HG03575 (cell line): Measurements from ENCODE around the gene MGAT4A.

ENCODE experiments used
- ATAC-seq: cut with Tn5 transposase; IDR thresholded peaks from one replicate; pipeline ENCODE4 v1.9.1; 2021; ENCODE audit not compliant: unreplicated experiment, insufficient number of reproducible peaks, low FRiP score; ENCODE audit errors: extremely low read depth

MGAT4A gene

DNA sequence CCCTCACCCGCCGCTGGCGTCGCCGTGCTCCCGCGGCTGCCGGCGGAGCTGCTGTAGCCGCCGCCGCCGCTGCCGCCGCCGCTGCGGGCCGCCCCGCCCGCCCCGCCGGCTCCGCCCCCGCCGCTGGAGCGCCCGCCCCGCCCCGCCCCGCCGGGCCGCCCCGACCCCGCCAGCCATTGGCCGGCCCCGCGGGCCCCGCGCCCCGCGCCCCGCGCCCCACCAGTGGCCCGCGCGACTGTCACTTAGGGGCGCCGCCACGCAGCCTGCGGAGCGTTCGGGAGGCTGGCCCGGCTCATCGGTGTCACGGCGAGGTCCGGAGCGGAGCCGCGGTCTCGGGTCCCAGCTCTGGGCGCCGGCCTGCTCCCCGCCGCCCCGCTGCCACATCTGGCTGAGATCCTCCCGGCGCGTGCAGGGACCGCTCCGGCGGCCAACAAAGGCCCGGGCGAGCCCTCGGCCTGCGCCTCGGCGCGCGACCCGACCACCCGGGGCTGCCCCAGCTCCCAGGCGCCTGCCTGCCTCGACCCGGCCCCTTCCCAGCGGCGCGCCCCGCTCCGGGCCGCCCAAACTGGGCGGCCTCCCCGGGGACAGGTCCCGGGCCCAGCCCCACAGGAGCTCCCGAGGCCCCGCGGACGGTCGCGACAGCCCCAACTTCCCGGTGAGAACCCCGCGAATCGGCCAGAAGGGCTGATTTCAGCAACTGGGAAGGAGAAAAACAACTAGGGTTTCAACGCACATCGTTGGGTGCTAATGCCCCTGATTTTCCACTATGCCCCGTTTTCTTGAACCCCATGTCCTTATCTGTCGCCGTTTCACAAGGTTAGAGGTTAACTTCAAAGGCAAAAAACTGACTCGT lies at the start of gene MGAT4A:
Gene MGAT4A, minus strand, starts transcription at position 92 of the 853 bp plus-strand sequence. CDS start 4,800 bp downstream, outside the sequence.
- no peak for ATAC-seq

GRCh38 chr2:98778741-98779483 lies 48.0 kb upstream of the MGAT4A start:
- no peak for ATAC-seq

GRCh38 chr2:98778151-98778550 lies 47.2 kb upstream of the MGAT4A start:
- ATAC-seq, result no peak

DNA sequence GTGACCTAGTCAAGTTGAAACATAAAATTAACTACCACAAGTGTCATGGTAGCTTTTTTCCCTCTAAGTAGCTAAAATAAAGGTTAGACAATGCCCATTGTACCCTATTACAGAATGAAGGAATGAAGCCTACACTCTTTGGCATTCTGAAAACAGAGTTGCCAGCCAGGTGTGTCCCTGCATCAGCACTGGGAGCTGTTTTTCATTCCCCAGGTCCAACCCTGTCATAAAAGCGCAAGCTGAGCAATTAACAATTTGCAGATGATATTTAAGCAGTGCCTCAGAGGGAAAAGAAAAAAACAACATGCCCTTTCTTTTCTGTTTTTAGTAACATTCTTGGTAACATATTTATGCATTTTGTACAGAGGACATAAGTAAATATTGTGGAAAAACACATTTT lies 46.8 kb upstream of the MGAT4A start:
- ATAC-seq, result no peak

GRCh38 chr2:98777076-98777475 lies 46.1 kb upstream of the MGAT4A start:
- no peak for ATAC-seq

GRCh38 chr2:98776136-98776535 lies 45.2 kb upstream of the MGAT4A start:
- ATAC-seq, result no peak

DNA sequence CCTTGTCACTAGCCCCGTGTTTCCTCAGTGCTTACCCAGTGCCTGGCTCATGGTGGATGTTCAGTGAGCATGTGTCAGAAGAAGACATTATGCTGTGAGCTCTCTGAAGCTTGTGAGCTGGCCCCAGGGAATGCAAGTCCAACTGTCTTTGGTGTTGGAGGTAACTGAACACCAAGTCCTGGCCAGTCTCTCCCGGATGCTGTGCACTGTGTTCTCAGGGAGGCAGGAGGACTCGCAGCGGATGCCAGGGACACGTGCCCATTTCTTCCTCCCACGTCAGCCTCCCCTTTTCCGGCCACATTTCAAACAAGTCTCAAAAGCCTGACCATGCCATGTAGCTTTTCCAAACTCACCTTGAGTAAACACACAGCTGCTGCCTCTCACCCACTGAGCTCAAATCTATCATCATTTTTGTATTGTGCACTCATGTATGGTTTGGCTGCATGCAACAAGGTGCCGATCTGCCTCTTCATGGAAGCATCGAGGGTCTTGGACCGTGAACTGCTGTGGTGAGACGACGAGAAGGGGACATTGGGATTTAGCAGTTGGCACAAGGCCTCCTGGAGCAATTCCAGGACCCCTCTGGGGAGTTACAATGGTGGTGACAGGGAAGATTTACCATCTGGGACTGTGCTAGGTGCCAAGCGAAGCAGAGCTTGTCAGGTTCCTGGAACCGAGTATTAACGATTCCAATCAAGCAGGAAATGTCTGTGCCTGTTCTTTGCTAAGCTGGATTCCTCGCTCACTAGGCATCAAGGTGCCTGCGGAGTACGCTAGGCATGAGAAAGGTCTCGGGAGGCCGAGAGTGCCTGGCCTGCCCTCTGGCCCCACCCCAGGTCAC lies 44.4 kb upstream of the MGAT4A start:
- no peak for ATAC-seq

DNA sequence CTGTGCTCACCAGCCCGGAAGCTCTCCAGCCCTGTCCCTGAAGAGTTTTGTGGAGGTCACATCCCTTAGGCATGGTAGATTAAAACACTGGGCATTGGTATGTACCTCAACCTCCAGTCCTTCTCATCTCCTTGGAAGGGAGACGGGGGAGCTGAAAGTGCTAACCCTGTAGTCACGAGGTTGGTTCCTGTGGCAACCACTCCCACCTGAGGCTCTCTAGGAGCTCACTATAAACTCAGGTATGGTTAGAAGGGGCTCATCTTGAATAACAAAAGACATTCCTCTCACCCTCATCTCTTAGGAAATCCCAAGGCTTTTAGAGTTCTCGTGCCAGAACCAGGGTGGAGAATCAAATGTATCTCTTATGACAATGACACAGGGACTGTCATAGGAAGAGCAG lies 43.0 kb upstream of the MGAT4A start:
- no peak for ATAC-seq

GRCh38 chr2:98773169-98773568 lies 42.2 kb upstream of the MGAT4A start:
- no peak for ATAC-seq

DNA sequence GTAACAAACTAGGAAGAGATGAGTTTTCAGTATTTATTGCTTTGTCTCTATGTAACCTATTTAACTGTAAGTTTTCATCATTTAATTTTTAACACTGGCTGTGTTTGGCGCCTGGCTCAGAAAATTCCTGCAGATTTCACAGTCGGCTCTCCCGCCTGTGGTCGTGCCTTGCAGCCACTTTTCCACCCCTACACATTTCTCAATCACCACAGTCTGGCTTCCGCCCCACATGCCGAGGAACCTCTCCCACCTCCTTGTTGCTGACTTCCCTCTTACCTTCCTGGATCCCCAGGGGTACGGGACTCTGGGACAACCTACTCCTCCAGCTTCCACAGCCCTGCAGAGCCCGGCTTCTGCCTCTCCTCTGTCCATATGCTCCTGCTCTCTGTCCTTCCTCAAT lies 41.6 kb upstream of the MGAT4A start:
- no peak for ATAC-seq

GRCh38 chr2:98771721-98772524 lies 41.0 kb upstream of the MGAT4A start:
- no peak for ATAC-seq

DNA sequence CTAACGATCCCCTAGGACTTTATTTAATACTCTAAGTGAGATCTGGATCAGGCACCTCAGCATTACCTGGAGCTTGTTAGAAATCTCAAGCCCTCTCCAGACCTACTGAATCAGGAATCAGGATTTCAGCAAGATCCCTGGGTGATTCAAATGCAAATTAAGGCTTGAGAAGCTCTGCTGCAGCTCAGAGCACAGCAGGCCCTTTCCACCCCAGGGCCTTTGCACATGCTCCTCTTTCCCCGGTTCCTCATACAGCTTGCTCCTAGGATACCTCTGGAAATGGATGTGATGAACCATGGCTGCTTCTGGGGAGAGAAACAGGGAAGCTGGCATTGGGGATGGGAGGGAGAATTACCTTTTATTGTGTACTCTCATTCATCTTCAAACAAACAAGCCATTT lies 40.3 kb upstream of the MGAT4A start:
- no peak for ATAC-seq

DNA sequence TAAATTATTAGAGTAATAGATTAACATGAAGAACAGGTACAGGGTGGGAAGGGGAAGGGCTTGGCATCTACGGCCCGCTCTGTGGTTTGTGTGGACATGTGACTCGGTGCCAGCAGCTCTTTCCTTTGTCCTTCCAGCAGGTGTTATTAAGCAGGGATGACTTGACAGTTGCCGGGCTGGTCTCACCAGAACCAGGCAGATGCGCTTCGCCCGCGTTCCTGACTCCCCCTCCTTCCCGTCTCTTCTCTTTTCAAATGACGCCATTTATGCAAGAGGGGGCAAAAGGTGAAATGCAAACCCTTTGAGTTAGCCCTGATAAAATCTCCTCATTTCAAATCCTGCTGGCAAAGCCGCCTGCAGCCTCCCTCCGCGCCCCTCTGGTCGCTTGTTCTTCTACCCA lies 38.9 kb upstream of the MGAT4A start:
- ATAC-seq, result no peak

DNA sequence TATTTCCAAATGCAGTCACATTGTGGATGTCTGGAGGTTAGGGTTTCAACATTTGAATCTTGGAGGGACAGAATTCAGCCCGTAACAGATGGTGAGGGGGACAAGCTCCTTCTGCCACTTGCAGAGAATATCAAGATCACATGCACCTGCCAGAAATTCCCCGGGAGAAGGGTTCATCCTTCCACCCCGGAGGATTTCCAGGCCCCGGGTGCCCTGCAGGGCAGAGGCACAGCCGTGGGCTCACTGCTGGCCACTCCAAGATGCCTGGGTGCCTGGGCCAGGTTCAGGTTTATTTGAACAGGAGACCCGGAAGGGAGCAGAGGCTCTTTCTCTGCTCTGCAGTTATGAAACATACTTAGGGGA lies 38.2 kb upstream of the MGAT4A start:
- ATAC-seq, result no peak

GRCh38 chr2:98768384-98769113 lies 37.6 kb upstream of the MGAT4A start:
- no peak for ATAC-seq

DNA sequence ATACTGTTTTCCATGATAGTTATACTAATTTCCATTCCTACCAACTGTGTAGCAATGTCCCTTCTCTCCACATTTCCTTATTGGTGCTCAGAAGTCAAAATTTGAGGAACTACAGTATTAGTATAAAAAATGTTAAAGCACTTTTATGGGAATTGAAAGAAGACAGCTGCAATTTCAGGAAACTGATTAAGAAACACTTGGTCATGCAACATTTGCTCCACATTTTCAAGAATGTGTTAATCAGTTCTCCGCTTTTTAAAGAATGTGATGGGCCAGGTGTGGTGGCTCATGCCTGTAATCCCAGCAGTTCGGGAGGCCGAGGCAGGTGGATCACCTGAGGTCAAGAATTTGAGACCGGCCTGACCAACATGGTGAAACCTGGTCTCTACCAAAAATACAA lies 33.6 kb upstream of the MGAT4A start:
- no peak for ATAC-seq

GRCh38 chr2:98763209-98763951 lies 32.4 kb upstream of the MGAT4A start:
- no peak for ATAC-seq

DNA sequence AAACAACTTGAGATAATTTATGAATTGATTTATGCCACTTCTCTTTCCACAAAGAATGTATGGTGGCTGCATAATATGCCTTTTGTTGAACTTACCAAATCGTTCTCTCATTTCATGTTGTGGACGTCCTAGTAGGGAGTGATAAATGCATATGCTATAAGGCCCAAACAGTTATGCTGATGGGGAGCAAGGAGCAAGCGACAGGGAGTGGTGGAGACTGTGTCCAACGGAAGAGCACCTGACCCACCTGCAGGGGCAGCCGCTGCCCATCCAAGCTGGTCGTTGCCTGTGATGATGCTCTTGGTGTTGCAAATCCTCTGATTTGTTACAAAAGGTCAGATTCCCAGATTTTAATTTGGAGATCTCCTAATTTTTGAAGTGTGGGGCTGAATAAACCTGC lies 31.0 kb upstream of the MGAT4A start:
- ATAC-seq, result no peak
